Measurements from ENCODE around the gene RAP1GDS1. TPM values are rescaled to one million over a fixed set of nuclear protein-coding genes. Genes with fewer than 3 reads are reported as not detected.

RAP1GDS1 gene
- total RNA-seq, 1 experiment from 2014 or later, result 25.7 TPM

DNA sequence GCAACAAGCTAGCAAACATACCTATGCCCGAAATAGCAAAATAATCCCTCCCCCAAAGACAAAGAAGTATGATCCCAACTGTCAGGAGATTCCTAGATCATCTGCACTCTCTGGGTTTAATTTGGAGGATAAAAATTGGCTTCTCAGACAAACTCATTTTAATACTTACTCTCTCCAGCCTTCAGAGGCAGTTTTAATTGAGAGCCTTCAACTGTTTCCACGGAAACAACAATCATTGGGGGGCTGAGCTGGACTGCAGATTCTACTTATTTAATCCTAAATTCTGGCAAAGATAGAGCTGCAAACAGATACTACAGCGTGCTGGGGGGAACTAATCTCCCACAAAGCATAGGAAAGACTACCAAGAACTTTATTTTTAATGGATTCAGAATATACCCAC lies 229.1 kb downstream of the RAP1GDS1 start:
- Histone ChIP-seq H3F3A (ENCODE audit: insufficient read depth, low read depth) (no peaks in the 10 kb centered on the region), H3K9me3 (ENCODE audit: insufficient read depth, low read depth) (no peaks in the 10 kb centered on the region), H3K36me3 (ENCODE audit: low read depth) (no peaks in the 10 kb centered on the region), H3K4me3 (no peak overlapping the region), H3K4me2 (no peak overlapping the region), H3K79me2 (ENCODE audit: low read depth) (no peaks in the 10 kb centered on the region), H3K9me2 (ENCODE audit: insufficient read depth) (no peaks in the 10 kb centered on the region), H2AFZ (no peak overlapping the region), H3K27me3 (ENCODE audit: insufficient read depth, low read depth) (no peaks in the 10 kb centered on the region), H3K4me1 (replicated peaks; ENCODE audit: insufficient read depth) (no peaks in the 10 kb centered on the region), H4K20me1 (ENCODE audit: insufficient read depth) (no peaks in the 10 kb centered on the region), H3K27ac (no peak overlapping the region)
- DNase-seq, result no peak
- ChIA-PET CTCF (no interaction called here), POLR2A (ENCODE audit: unreplicated experiment) (no interaction called here)
- intact Hi-C loops (cut with micrococcal nuclease; ENCODE audit: unreplicated experiment), result no loop called here
- TF ChIP-seq, protein P1, sequence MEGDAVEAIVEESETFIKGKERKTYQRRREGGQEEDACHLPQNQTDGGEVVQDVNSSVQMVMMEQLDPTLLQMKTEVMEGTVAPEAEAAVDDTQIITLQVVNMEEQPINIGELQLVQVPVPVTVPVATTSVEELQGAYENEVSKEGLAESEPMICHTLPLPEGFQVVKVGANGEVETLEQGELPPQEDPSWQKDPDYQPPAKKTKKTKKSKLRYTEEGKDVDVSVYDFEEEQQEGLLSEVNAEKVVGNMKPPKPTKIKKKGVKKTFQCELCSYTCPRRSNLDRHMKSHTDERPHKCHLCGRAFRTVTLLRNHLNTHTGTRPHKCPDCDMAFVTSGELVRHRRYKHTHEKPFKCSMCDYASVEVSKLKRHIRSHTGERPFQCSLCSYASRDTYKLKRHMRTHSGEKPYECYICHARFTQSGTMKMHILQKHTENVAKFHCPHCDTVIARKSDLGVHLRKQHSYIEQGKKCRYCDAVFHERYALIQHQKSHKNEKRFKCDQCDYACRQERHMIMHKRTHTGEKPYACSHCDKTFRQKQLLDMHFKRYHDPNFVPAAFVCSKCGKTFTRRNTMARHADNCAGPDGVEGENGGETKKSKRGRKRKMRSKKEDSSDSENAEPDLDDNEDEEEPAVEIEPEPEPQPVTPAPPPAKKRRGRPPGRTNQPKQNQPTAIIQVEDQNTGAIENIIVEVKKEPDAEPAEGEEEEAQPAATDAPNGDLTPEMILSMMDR (conservative IDR thresholded peaks at IDR 0.05), result no peak
- TF ChIP-seq EZH2 (IDR thresholded peaks at IDR 0.05; ENCODE audit: low read depth), result no peak
- BruUV-seq (replicated peaks), result no TSS peak

DNA sequence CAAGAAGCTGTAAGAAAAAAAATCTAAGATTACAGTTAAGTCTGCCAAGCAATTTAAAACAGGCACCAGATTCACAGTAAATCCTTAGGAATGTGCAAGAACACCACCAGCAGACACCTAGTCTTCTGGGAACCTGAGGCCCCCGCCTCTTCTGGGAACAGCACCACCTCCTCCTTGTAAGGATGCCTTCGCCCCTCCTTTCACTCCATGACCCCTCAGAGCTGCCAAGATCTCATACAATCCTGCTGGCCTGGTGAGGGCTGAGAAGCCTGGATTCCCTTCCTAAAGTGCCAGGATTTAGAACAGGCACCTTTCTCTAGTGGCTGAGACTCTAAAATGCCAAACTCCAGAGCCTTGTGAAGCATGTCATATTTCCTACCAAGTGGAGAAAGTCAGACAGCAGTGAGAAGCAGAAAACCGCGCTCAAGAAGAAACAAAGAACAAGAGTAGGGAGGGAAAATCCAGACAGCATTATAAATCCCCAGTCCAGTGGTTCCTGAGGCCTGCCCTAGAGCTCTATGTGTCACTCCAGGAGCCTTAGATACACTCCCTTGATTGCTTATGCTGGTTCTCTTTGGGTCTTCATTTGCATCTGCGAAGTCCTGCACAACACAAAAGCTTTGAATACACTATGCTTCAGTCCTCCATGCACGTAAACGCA lies 230.8 kb downstream of the RAP1GDS1 start:
- intact Hi-C loops (cut with micrococcal nuclease; ENCODE audit: unreplicated experiment), result no loop called here

DNA sequence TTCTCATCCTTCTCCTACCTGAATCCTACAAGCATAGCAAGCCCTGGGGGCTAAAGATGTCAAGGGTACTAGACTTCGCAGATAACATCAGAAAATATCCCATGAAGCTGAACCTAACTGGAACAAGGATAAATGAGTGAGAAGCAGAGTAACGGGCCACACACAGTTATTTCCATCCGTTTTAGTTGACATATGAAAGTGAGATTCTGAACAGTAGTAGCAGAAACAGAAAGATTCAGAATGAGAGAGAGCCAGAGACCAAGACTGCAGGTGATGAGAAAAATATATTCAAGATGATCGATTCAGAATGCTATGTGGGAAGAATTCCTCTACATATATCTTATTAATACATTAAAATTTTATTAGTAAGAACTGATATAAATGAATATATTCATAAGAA lies 232.1 kb downstream of the RAP1GDS1 start:
- BruUV-seq (replicated peaks), result no TSS peak
- no peak for DNase-seq
- ChIA-PET CTCF (no interaction called here), POLR2A (ENCODE audit: unreplicated experiment) (no interaction called here)
- intact Hi-C loops (cut with micrococcal nuclease; ENCODE audit: unreplicated experiment), result no loop called here
- TF ChIP-seq EZH2 (IDR thresholded peaks at IDR 0.05; ENCODE audit: low read depth), result no peak
- TF ChIP-seq, protein P1 (conservative IDR thresholded peaks at IDR 0.05), result no peak
- Histone ChIP-seq H4K20me1 (ENCODE audit: insufficient read depth) (no peaks in the 10 kb centered on the region), H3K79me2 (ENCODE audit: low read depth) (no peaks in the 10 kb centered on the region), H3K27me3 (ENCODE audit: insufficient read depth, low read depth) (no peaks in the 10 kb centered on the region), H2AFZ (no peak overlapping the region), H3K4me3 (no peak overlapping the region), H3K27ac (no peak overlapping the region), H3K9me2 (ENCODE audit: insufficient read depth) (no peaks in the 10 kb centered on the region), H3K4me2 (no peak overlapping the region), H3F3A (ENCODE audit: insufficient read depth, low read depth) (no peaks in the 10 kb centered on the region), H3K9me3 (ENCODE audit: insufficient read depth, low read depth) (no peaks in the 10 kb centered on the region), H3K36me3 (ENCODE audit: low read depth) (no peaks in the 10 kb centered on the region), H3K4me1 (replicated peaks; ENCODE audit: insufficient read depth) (no peaks in the 10 kb centered on the region)

More for the DNA sequence above, 230.8 kb downstream of the RAP1GDS1 start:
- no peaks in the 10 kb centered on the region for H3K27me3 ChIP-seq (ENCODE audit: insufficient read depth, low read depth)
- no peak for DNase-seq
- no peak overlapping the region for H3K27ac ChIP-seq
- TF ChIP-seq, protein P1 (conservative IDR thresholded peaks at IDR 0.05), result no peak
- TF ChIP-seq EZH2 (IDR thresholded peaks at IDR 0.05; ENCODE audit: low read depth), result no peak
- no peaks in the 10 kb centered on the region for H3K79me2 ChIP-seq (ENCODE audit: low read depth)
- no peak overlapping the region for H2AFZ ChIP-seq
- CTCF ChIA-PET, result no interaction called here
- no peaks in the 10 kb centered on the region for H3K36me3 ChIP-seq (ENCODE audit: low read depth)
- H3K9me2 ChIP-seq (ENCODE audit: insufficient read depth), result no peaks in the 10 kb centered on the region
- H3K4me2 ChIP-seq, result no peak overlapping the region
- no peaks in the 10 kb centered on the region for H3F3A ChIP-seq (ENCODE audit: insufficient read depth, low read depth)
- no TSS peak for BruUV-seq (replicated peaks)
- POLR2A ChIA-PET (ENCODE audit: unreplicated experiment), result no interaction called here
- no peaks in the 10 kb centered on the region for H3K9me3 ChIP-seq (ENCODE audit: insufficient read depth, low read depth)
- H3K4me1 ChIP-seq (replicated peaks; ENCODE audit: insufficient read depth), result no peaks in the 10 kb centered on the region
- H4K20me1 ChIP-seq (ENCODE audit: insufficient read depth), result no peaks in the 10 kb centered on the region
- no peak overlapping the region for H3K4me3 ChIP-seq

Other genes starting within 250 kb of the RAP1GDS1 start
- gene STPG2, start 117.9 kb upstream of the RAP1GDS1 start, total RNA-seq (2021), result 0.35 TPM in 1 of 2 replicates, not detected in the other

All from PC-9 (cell line).